Right lobe of liver (tissue), 4 donors: ENCODE data around the gene LIN9.

Source experiments
- POLR2A ChIP-seq: fragments of 450-650 bp; IDR thresholded peaks from one replicate; pipeline ENCODE4 v1.6.1; 2017; ENCODE audit warnings: antibody characterized with exemption, mild to moderate bottlenecking
- TF ChIP-seq, protein P1 (sequence below), 4 donors: fragments of 200-600 bp in 3 of 4; fragments of 450-650 bp in 1 of 4; IDR thresholded peaks; one replicate each; pipeline versions ENCODE4 v1.5.1 to v1.8.0; 2016 to 2022; ENCODE audit warnings: antibody characterized with exemption in 4 of 4, mild to moderate bottlenecking in 2 of 4
- donor health status: DM: no; HTN: no; CAD: no.
- donor health status: DM: no; HTN: no; CAD: no.
- donor health status: DM: no; HTN: yes; CAD: no.

GRCh38 chr1:226203240-226203639 is 105.7 kb downstream of the LIN9 start:
- TF ChIP-seq, protein P1, sequence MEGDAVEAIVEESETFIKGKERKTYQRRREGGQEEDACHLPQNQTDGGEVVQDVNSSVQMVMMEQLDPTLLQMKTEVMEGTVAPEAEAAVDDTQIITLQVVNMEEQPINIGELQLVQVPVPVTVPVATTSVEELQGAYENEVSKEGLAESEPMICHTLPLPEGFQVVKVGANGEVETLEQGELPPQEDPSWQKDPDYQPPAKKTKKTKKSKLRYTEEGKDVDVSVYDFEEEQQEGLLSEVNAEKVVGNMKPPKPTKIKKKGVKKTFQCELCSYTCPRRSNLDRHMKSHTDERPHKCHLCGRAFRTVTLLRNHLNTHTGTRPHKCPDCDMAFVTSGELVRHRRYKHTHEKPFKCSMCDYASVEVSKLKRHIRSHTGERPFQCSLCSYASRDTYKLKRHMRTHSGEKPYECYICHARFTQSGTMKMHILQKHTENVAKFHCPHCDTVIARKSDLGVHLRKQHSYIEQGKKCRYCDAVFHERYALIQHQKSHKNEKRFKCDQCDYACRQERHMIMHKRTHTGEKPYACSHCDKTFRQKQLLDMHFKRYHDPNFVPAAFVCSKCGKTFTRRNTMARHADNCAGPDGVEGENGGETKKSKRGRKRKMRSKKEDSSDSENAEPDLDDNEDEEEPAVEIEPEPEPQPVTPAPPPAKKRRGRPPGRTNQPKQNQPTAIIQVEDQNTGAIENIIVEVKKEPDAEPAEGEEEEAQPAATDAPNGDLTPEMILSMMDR (IDR thresholded peaks at IDR 0.05): no peak
- no peak for TF ChIP-seq POLR2A
